ENCODE data around the gene TP63. TPM values are rescaled to one million over a fixed set of nuclear protein-coding genes. Genes with fewer than 3 reads are reported as not detected.

The TP63 gene
- polyA plus RNA-seq, 1 experiment: not detected

DNA sequence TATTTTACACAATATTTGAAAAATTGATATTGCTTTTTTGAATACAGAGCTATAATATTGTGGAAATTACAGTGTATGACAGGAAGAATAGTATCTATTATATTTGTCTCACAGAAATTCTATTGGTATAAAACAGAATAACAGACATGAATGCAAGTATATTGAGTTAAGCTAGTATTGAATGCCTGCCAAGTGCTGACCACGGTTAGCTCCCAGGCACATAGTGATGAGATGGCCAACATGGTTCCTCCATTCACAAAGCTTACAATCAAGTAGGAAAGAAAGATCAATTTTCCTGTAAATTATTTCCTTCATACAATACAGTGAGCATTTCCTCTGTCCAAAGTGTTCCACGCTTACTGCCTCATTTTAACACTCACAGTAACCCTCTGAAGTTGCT is 67.6 kb downstream of the TP63 start:
- no peak for DNase-seq (ENCODE audit: low read depth)
- Histone ChIP-seq H3K4me3 (ENCODE audit: low read depth, low read length) (no peak overlapping the region), H3K36me3 (ENCODE audit: control insufficient read depth, insufficient read depth, low read length) (no peaks in the 10 kb centered on the region), H3K27me3 (ENCODE audit: control insufficient read depth, insufficient read depth, low read length) (no peaks in the 10 kb centered on the region)
- POLR2A ChIA-PET: no interaction called here
- TF ChIP-seq, protein P1, sequence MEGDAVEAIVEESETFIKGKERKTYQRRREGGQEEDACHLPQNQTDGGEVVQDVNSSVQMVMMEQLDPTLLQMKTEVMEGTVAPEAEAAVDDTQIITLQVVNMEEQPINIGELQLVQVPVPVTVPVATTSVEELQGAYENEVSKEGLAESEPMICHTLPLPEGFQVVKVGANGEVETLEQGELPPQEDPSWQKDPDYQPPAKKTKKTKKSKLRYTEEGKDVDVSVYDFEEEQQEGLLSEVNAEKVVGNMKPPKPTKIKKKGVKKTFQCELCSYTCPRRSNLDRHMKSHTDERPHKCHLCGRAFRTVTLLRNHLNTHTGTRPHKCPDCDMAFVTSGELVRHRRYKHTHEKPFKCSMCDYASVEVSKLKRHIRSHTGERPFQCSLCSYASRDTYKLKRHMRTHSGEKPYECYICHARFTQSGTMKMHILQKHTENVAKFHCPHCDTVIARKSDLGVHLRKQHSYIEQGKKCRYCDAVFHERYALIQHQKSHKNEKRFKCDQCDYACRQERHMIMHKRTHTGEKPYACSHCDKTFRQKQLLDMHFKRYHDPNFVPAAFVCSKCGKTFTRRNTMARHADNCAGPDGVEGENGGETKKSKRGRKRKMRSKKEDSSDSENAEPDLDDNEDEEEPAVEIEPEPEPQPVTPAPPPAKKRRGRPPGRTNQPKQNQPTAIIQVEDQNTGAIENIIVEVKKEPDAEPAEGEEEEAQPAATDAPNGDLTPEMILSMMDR (IDR thresholded peaks at IDR 0.05; ENCODE audit: insufficient read depth, low read depth, low read length): no peak
- CTCF ChIA-PET: interaction anchor here (0.7 to 1.0 kb wide), 3 partner anchors 11 to 250 kb away, joined by 3 read pairs; no protein-coding TSS in a partner anchor

GRCh38 chr3:189699885-189700284 is 68.7 kb downstream of the TP63 start:
- DNase-seq (ENCODE audit: low read depth): no peak
- CTCF ChIA-PET: interaction anchor here (1.0 kb wide), 1 partner anchor 12 kb away, joined by 3 read pairs; no protein-coding TSS in a partner anchor
- H3K4me3 ChIP-seq (ENCODE audit: low read depth, low read length): no peak overlapping the region
- TF ChIP-seq, protein P1 (IDR thresholded peaks at IDR 0.05; ENCODE audit: insufficient read depth, low read depth, low read length): no peak
- no peaks in the 10 kb centered on the region for H3K36me3 ChIP-seq (ENCODE audit: control insufficient read depth, insufficient read depth, low read length)
- POLR2A ChIA-PET: no interaction called here
- no peaks in the 10 kb centered on the region for H3K27me3 ChIP-seq (ENCODE audit: control insufficient read depth, insufficient read depth, low read length)

GRCh38 chr3:189702066-189702646 is 71.0 kb downstream of the TP63 start:
- H3K4me3 ChIP-seq (ENCODE audit: low read depth, low read length): no peak overlapping the region
- CTCF ChIA-PET: no interaction called here
- no peaks in the 10 kb centered on the region for H3K27me3 ChIP-seq (ENCODE audit: control insufficient read depth, insufficient read depth, low read length)
- TF ChIP-seq, protein P1 (IDR thresholded peaks at IDR 0.05; ENCODE audit: insufficient read depth, low read depth, low read length): no peak
- POLR2A ChIA-PET: no interaction called here
- DNase-seq (ENCODE audit: low read depth): no peak
- H3K36me3 ChIP-seq (ENCODE audit: control insufficient read depth, insufficient read depth, low read length): no peaks in the 10 kb centered on the region

DNA sequence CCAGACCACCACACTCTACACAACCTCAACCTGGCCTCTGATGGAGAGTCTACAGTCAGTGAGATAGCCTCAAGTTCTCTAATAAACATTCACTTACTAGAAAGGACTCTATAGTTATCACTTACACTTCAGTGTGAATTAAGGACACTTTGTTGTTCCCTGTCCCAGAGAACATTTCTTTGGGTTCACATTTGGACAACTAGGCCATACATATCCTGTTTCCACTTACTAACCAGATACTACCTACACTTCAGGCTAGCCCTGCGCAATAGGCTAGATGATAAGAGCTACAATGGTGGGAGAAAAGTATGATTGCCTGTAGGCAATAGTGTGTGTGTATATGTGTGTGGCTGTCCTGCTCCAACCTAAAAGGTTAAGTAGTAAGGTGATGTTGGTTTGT is 72.7 kb downstream of the TP63 start:
- H3K27me3 ChIP-seq (ENCODE audit: control insufficient read depth, insufficient read depth, low read length): no peaks in the 10 kb centered on the region
- no peak for DNase-seq (ENCODE audit: low read depth)
- TF ChIP-seq, protein P1 (IDR thresholded peaks at IDR 0.05; ENCODE audit: insufficient read depth, low read depth, low read length): no peak
- ChIA-PET CTCF (interaction anchor here (1.4 kb wide), 1 partner anchor 17 kb away, joined by 3 read pairs; no protein-coding TSS in a partner anchor), POLR2A (no interaction called here)
- H3K4me3 ChIP-seq (ENCODE audit: low read depth, low read length): no peak overlapping the region
- no peaks in the 10 kb centered on the region for H3K36me3 ChIP-seq (ENCODE audit: control insufficient read depth, insufficient read depth, low read length)

- H3K4me3 ChIP-seq (ENCODE audit: low read depth, low read length): no peak overlapping the region
- CTCF ChIA-PET: interaction anchor here (1.0 kb wide), 1 partner anchor 15 kb away, joined by 3 read pairs; no protein-coding TSS in a partner anchor
- H3K27me3 ChIP-seq (ENCODE audit: control insufficient read depth, insufficient read depth, low read length): no peaks in the 10 kb centered on the region
- POLR2A ChIA-PET: no interaction called here
- no peak for DNase-seq (ENCODE audit: low read depth)
- no peaks in the 10 kb centered on the region for H3K36me3 ChIP-seq (ENCODE audit: control insufficient read depth, insufficient read depth, low read length)
- TF ChIP-seq, protein P1 (IDR thresholded peaks at IDR 0.05; ENCODE audit: insufficient read depth, low read depth, low read length): no peak
Observed at GRCh38 chr3:189708375-189708774, 77.2 kb downstream of the TP63 start.
